Loucy (cell line): ENCODE results near the gene UBAC2.

ENCODE experiments used
- H2AFZ ChIP-seq: fragments of 200-600 bp; sonication (generic); 2 replicates; pipeline ENCODE4 v1.6.0; 2016; ENCODE audit warnings: antibody characterized with exemption, mild to moderate bottlenecking, low read length, moderate library complexity
- H3F3A ChIP-seq: fragments of 200-600 bp; 2 replicates; pipeline ENCODE4 v1.6.0; 2016; ENCODE audit warnings: antibody characterized with exemption, low read depth, mild to moderate bottlenecking
- H3K27me3 ChIP-seq: fragments of 200-600 bp; sonication (generic); 2 replicates; pipeline ENCODE4 v1.6.1; 2014; ENCODE audit warnings: low read length, mild to moderate bottlenecking; ENCODE audit not compliant: insufficient read depth, poor library complexity, severe bottlenecking
- H3K36me3 ChIP-seq: fragments of 200-600 bp; sonication (generic); 2 replicates; pipeline ENCODE4 v1.6.1; 2016; ENCODE audit warnings: low read length; ENCODE audit not compliant: insufficient read depth
- H3K4me1 ChIP-seq: fragments of 200-600 bp; sonication (generic); 2 replicates; pipeline ENCODE4 v1.5.1; 2014; ENCODE audit warnings: low read length, mild to moderate bottlenecking; ENCODE audit not compliant: insufficient read depth, poor library complexity, severe bottlenecking
- H3K4me2 ChIP-seq: fragments of 200-600 bp; sonication (generic); 2 replicates; pipeline ENCODE4 v1.6.0; 2014; ENCODE audit warnings: antibody characterized with exemption, low read length, low read depth, mild to moderate bottlenecking; ENCODE audit not compliant: poor library complexity, severe bottlenecking
- H3K4me3 ChIP-seq: fragments of 200-600 bp; sonication (generic); 2 replicates; pipeline ENCODE4 v1.5.1; 2014; ENCODE audit warnings: low read length, mild to moderate bottlenecking, mixed read lengths; ENCODE audit not compliant: poor library complexity, severe bottlenecking
- H3K79me2 ChIP-seq: fragments of 200-600 bp; sonication (generic); 2 replicates; pipeline ENCODE4 v1.6.1; 2014; ENCODE audit warnings: low read length; ENCODE audit not compliant: insufficient read depth
- H3K9ac ChIP-seq: fragments of 200-600 bp; sonication (generic); 2 replicates; pipeline ENCODE4 v1.6.0; 2014; ENCODE audit warnings: mild to moderate bottlenecking, low read depth, low read length, moderate library complexity; ENCODE audit not compliant: poor library complexity, severe bottlenecking
- H3K9me2 ChIP-seq: fragments of 200-600 bp; sonication (generic); replicated peaks from 2 replicates; pipeline ENCODE4 v1.6.1; 2016; ENCODE audit warnings: low read depth, low read length, mixed read lengths
- H3K9me3 ChIP-seq: fragments of 200-600 bp; sonication (generic); 2 replicates; pipeline ENCODE4 v1.6.1; 2014; ENCODE audit warnings: mild to moderate bottlenecking, antibody characterized with exemption, low read length, low read depth; ENCODE audit not compliant: insufficient read depth
- H4K20me1 ChIP-seq: fragments of 200-600 bp; sonication (generic); 2 replicates; pipeline ENCODE4 v1.6.0; 2014; ENCODE audit warnings: antibody characterized with exemption, low read length, mild to moderate bottlenecking; ENCODE audit not compliant: insufficient read depth, poor library complexity, severe bottlenecking
- CTCF ChIP-seq: fragments of 200-600 bp; sonication (generic); conservative IDR thresholded peaks from 2 replicates; pipeline ENCODE4 v1.5.1; 2014; ENCODE audit warnings: mild to moderate bottlenecking, antibody characterized with exemption, low read length
- EZH2phosphoT487 ChIP-seq: fragments of 200-600 bp; IDR thresholded peaks from 2 replicates; pipeline ENCODE4 v1.6.1; 2018; ENCODE audit warnings: antibody characterized with exemption, mild to moderate bottlenecking, moderate library complexity, borderline replicate concordance

Gene UBAC2

GRCh38 chr13:99230991-99231390 is 30.3 kb downstream of the UBAC2 start:
- H3K4me2 ChIP-seq = no peak overlapping the region
- no peaks in the 10 kb centered on the region for H3K9me2 ChIP-seq
- peaks cover 57% of the 10 kb centered on the region for H3K4me1 ChIP-seq
- H3K9me3 ChIP-seq = no peaks in the 10 kb centered on the region
- H3K4me3 ChIP-seq = no peak overlapping the region
- no peak overlapping the region for H2AFZ ChIP-seq
- no peak for TF ChIP-seq EZH2phosphoT487
- TF ChIP-seq CTCF = no peak
- peaks cover 11% of the 10 kb centered on the region for H3F3A ChIP-seq
- no peaks in the 10 kb centered on the region for H4K20me1 ChIP-seq
- peaks cover 8% of the 10 kb centered on the region; the same call in 1 of the 2 replicates for H3K36me3 ChIP-seq
- H3K27me3 ChIP-seq = no peaks in the 10 kb centered on the region
- peaks cover 91% of the 10 kb centered on the region for H3K79me2 ChIP-seq
- H3K9ac ChIP-seq = peak overlapping the region; percentile 13

- Histone ChIP-seq H3K4me2 (no peak overlapping the region), H3K27me3 (no peaks in the 10 kb centered on the region), H3K9ac (no peak overlapping the region), H3K4me1 (peaks cover 50% of the 10 kb centered on the region), H3K79me2 (peaks cover 91% of the 10 kb centered on the region), H3F3A (peaks cover 11% of the 10 kb centered on the region), H4K20me1 (no peaks in the 10 kb centered on the region), H3K4me3 (no peak overlapping the region), H2AFZ (no peak overlapping the region), H3K36me3 (peaks cover 8% of the 10 kb centered on the region; the same call in 1 of the 2 replicates), H3K9me3 (no peaks in the 10 kb centered on the region), H3K9me2 (no peaks in the 10 kb centered on the region)
- TF ChIP-seq EZH2phosphoT487 = no peak
- no peak for TF ChIP-seq CTCF
Measured at GRCh38 chr13:99231721-99232120, 31.1 kb downstream of the UBAC2 start.

- Histone ChIP-seq H3K9me3 (no peaks in the 10 kb centered on the region), H3K36me3 (peaks cover 36% of the 10 kb centered on the region; the same call in 1 of the 2 replicates), H3F3A (no peaks in the 10 kb centered on the region), H3K27me3 (no peaks in the 10 kb centered on the region), H3K79me2 (peaks cover 68% of the 10 kb centered on the region), H3K9me2 (no peaks in the 10 kb centered on the region), H3K9ac (no peak overlapping the region), H3K4me2 (no peak overlapping the region), H3K4me3 (no peak overlapping the region), H3K4me1 (peaks cover 3% of the 10 kb centered on the region), H4K20me1 (peaks cover 3% of the 10 kb centered on the region), H2AFZ (no peak overlapping the region)
- TF ChIP-seq EZH2phosphoT487 (no peak), CTCF (no peak)
Measured at GRCh38 chr13:99237981-99238662, 37.5 kb downstream of the UBAC2 start.
